ENCODE data around the gene ZBTB7B. TPM values are rescaled to one million over a fixed set of nuclear protein-coding genes. Genes with fewer than 3 reads are reported as not detected.
"Not testable (repeated sequence)": the region's sequence is repeated elsewhere in the genome, so short reads cannot be mapped to it uniquely, and the experiment has no call there.

ZBTB7B gene
- total RNA-seq, 1 experiment from 2014 or later: 15.3 TPM

DNA sequence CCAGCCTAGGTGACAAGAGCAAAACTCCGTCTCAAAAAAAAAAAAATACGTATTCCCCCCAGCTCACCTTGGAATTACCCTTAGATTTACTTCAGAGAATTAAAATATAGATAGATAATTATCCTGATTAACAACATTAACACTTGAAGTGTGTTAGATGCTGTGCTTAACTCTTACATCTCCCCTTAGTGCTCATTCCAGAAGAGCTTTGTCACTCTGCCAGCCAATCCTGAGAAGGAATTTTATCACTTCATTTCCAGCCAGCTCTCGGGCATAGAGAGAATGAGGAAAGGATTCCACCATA lies 30.4 kb upstream of the ZBTB7B start:
- Histone ChIP-seq H3K27me3 (replicated peaks) (no peaks in the 10 kb centered on the region), H3K9me3 (replicated peaks) (no peaks in the 10 kb centered on the region), H3K4me1 (replicated peaks) (peaks cover 52% of the 10 kb centered on the region), H3K36me3 (peaks cover 50% of the 10 kb centered on the region), H3K4me3 (peak overlapping the region; percentile 19), H3K27ac (peak overlapping the region; percentile 97)
- DNase-seq (ENCODE audit: low read depth in 1 of 2, low spot score in 2 of 2): no peak

DNA sequence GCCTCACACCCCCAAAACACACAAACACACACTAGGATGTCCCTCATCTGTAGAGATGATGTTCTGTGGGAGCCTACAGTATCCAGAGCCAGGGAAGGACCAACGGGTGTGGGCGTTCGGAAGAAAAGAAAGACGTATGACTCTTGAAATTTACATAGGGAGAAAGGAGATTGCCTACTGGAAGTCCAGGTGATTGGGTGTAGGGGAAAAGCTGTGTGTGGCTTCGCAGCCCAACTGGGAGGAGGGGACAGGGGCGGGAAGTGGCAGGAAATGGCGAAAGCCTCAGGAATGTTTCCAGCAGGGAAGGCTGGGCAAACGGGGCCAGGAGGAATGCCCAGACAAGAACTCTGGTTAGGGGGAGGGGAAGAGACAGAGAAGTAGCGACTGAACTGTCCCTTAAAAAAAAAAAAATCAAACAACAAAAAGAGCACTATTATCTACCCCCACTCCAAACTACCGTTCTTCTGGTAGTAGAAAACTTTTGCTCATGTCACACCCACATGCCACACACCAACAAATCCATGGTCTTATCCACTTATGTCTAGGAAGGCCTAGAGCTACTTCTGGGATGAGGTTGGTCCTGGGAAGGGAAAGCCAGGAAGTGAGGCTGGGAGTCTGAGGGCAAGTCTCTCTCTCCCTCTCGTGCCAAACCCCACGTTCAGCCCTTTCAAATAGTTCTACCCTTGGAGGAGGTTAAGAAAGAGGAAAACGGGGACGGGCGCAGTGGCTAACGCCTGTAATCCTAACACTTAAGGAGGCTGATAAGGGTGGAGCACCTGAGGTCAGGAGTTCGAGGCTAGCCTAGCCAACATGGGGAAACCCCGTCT lies 29.9 kb upstream of the ZBTB7B start:
- H3K9me3 ChIP-seq (replicated peaks): no peaks in the 10 kb centered on the region
- H3K4me3 ChIP-seq: peak overlapping the region; percentile 53
- DNase-seq (ENCODE audit: low read depth in 1 of 2, low spot score in 2 of 2): peak; percentile 98 to 99
- peak overlapping the region; percentile 97 for H3K27ac ChIP-seq
- H3K4me1 ChIP-seq (replicated peaks): peaks cover 52% of the 10 kb centered on the region
- H3K27me3 ChIP-seq (replicated peaks): no peaks in the 10 kb centered on the region
- peaks cover 50% of the 10 kb centered on the region for H3K36me3 ChIP-seq

DNA sequence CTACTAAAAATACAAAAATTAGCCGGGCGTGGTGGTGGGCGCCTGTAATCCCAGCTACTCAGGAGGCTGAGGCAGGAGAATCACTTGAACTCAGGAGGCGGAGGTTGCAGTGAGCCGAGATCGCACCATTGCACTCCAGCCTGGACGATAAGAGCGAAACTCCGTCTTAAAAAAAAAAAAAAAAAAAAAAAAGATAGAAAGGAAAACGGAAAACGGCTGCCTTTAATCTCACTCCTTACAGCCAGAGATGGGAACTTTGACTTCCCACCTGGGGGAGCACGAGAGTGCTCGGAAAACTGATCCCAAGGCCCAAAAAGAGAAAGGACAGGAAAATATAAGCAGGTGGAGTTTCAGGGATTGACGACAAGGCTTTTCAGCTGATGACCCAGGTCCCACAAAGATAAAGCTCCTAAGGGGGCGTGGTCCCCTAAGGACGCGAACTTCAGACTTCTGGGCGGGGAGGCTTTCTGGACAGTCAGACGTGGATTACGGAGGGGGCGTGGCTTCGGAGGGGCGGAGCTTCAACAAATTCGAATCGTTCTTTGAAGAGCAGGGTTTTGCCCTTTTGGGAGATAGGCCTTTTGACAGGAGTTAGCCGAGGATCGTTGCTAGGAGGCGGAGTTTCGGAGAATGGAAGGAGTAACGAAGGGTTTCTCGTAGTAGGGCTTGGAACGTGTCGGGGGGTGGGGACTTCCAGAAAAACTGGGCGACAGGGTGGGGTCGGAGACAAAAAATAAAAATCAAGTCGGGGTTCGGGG lies 29.1 kb upstream of the ZBTB7B start:
- Histone ChIP-seq H3K27ac (peak overlapping the region; percentile 97), H3K4me1 (replicated peaks) (peaks cover 52% of the 10 kb centered on the region), H3K27me3 (replicated peaks) (no peaks in the 10 kb centered on the region), H3K36me3 (peaks cover 50% of the 10 kb centered on the region), H3K9me3 (replicated peaks) (no peaks in the 10 kb centered on the region), H3K4me3 (peak overlapping the region; percentile 53)
- DNase-seq (ENCODE audit: low read depth in 1 of 2, low spot score in 2 of 2): peak; percentile 98 to 99

DNA sequence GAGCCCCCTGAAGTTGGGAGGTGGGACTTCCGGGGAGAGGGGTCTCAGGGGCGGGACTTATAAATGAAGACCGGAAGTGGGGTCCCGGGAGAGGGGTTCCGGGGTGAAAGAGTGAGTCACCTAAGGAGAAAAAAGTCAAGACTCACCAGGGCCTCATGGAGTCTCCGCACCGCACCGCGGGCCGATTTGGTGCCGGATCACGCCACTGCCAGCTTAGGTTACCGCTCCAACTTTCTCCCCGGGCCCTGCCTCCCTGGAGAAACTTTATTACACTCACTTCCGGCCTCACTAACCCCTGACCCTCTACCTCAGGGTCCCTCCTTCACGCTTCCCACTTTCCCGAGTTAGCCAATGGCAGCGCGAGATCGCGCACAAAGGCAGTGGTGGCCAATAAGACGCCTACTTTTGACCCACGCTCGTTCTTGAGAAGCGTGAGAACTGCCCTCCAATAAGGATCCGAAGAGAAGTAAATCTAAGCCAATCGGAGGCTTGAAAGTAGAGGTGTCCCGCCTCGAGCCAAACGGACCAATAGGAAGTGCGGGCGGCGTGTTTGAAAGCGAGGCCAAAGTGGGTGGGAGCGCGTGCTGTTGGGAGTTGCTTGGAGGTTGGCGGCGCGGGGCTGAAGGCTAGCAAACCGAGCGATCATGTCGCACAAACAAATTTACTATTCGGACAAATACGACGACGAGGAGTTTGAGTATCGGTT lies 28.3 kb upstream of the ZBTB7B start, which contains the start of gene CKS1B:
CKS1B (plus strand) TSS at position 580 of the 706 bp plus-strand sequence; CDS start at position 645, 65 bp downstream.
- no peaks in the 10 kb centered on the region for H3K9me3 ChIP-seq (replicated peaks)
- H3K4me3 ChIP-seq: peak within 1 kb of the TSS; percentile 53
- peaks cover 47% of the 10 kb centered on the region for H3K36me3 ChIP-seq
- H3K27ac ChIP-seq: peak within 1 kb of the TSS; percentile 97
- DNase-seq (ENCODE audit: low read depth in 1 of 2, low spot score in 2 of 2): peak; percentile 99 to 100
- peaks cover 47% of the 10 kb centered on the region for H3K4me1 ChIP-seq (replicated peaks)
- H3K27me3 ChIP-seq (replicated peaks): no peaks in the 10 kb centered on the region

DNA sequence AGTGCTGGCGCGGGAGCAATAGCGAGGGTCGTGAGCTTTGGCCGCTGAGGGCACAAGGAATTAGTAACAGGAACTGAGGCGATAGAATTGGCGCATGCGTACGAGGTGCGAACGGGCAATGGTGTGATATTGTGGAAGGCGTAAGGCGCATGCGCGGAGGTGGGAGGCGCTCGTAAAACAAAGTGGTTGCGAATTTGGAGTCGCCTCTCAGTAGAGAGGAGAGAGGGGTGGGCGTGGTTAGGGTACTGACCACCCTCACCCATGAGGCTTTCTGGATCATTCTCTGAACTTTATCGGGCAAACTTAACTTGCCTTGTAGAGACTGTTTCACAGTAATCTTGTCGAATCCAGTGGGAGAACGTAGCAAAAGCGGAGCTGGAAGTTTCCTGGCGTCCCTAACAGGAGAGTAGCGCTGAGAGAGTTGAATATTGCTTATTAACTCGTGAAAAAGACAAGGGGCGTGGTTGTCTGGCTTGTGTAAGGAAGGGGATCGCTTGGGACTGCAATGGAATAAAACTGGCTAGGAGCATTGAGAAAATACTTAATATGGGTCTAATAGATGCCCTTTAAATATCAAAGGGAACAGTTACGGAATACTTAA lies 27.7 kb upstream of the ZBTB7B start:
- H3K4me1 ChIP-seq (replicated peaks): peaks cover 41% of the 10 kb centered on the region
- peak; percentile 96 to 99 for DNase-seq (ENCODE audit: low read depth in 1 of 2, low spot score in 2 of 2)
- H3K9me3 ChIP-seq (replicated peaks): no peaks in the 10 kb centered on the region
- H3K4me3 ChIP-seq: peak overlapping the region; percentile 53
- no peaks in the 10 kb centered on the region for H3K27me3 ChIP-seq (replicated peaks)
- peak overlapping the region; percentile 97 for H3K27ac ChIP-seq
- peaks cover 51% of the 10 kb centered on the region for H3K36me3 ChIP-seq

DNA sequence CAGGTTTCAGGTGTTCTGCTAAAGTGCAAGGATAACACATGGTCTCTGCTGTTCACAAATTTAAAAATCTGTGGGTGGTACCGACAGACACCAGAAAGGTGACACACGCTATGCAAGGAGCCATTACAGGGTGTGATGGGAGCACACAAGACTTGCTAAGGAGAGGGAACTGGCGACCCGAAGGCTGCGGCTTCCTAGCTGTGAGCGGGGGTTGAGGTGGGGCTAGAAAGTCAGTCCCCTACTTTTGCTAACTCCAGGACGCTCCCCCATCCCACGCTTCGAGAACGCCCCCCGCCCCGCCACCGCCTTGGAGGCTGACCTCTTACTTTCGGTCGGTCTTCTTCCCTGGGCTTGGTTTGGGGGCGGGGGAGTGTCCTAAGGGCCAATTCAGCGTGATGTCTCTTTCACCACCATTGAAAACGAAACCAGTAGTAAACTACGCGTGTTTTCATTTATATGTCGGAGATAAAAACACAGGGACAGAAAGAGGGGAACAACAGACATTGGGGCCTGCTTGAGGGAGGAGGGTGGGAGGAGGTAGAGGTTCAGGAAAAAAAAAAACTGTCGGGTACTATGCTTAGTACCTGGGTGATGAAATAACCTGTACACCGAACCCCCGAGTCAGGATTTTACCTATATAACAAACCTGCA lies 27.1 kb upstream of the ZBTB7B start:
- DNase-seq (ENCODE audit: low read depth in 1 of 2, low spot score in 2 of 2): peak; percentile 61 to 70
- Histone ChIP-seq H3K27ac (peak overlapping the region; percentile 97), H3K27me3 (replicated peaks) (no peaks in the 10 kb centered on the region), H3K4me1 (replicated peaks) (peaks cover 34% of the 10 kb centered on the region), H3K36me3 (peaks cover 50% of the 10 kb centered on the region), H3K4me3 (peak overlapping the region; percentile 53), H3K9me3 (replicated peaks) (no peaks in the 10 kb centered on the region)

DNA sequence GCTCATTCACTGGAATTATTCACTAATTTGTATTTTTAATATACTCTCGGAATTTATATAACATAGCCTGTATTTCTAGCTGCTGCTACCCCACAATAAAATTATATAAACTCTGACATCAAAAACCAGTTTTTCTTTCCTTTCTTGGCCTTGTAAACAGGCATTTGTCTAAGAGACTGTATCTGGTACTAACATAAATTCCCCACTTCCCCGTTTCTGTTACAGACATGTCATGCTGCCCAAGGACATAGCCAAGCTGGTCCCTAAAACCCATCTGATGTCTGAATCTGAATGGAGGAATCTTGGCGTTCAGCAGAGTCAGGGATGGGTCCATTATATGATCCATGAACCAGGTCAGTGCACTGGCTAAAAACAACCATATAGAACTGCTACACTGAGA lies 24.8 kb upstream of the ZBTB7B start:
- not testable (repeated sequence) for H3K27ac ChIP-seq, H3K4me3 ChIP-seq

DNA sequence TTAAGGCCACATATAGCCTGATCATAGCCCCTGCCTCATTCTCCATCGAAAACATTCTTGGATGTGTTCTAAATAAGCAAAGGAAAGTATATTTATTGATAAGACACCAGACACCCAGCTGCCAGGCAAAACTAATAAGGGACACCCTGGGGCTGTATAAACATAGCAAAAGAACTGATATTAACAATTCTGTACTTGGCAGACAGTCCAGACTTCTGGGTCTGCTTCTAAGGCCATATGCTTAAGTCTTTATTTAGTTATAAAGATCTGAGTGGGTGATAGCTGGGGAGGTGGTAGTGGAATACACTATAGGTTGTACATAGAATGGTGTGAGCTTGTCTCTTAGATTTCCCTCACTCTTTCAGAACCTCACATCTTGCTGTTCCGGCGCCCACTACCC lies 24.2 kb upstream of the ZBTB7B start:
- Histone ChIP-seq H3K27ac (no peak overlapping the region), H3K27me3 (replicated peaks) (no peaks in the 10 kb centered on the region), H3K4me3 (no peak overlapping the region), H3K9me3 (replicated peaks) (no peaks in the 10 kb centered on the region), H3K36me3 (peaks cover 54% of the 10 kb centered on the region), H3K4me1 (replicated peaks) (peaks cover 16% of the 10 kb centered on the region)
- DNase-seq (ENCODE audit: low read depth in 1 of 2, low spot score in 2 of 2): no peak

More for the DNA sequence above, 24.8 kb upstream of the ZBTB7B start:
- not testable (repeated sequence) for H3K27me3 ChIP-seq (replicated peaks); DNase-seq (ENCODE audit: low read depth in 1 of 2, low spot score in 2 of 2); H3K9me3 ChIP-seq (replicated peaks)
- Histone ChIP-seq H3K36me3 (peaks cover 54% of the 10 kb centered on the region), H3K4me1 (replicated peaks) (peaks cover 20% of the 10 kb centered on the region)

DNA sequence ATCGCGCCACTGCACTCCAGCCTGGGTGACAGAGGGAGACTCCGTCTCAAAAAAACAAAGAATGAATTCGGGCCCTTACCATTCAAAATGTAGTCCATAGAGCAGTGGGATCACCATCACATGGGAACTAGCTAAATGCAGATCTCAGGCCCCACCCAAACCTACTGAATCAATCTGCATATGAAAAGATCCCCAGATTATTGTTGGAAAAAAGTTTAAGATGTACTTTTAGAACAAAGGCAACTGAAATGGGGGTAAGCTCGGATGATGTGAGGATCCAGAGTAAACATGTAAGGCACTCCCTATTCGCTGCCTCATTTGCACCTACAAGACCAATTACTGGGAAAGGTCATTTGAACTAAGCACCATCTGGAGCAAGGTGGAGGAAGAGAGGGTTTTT lies 20.3 kb upstream of the ZBTB7B start:
- H3K36me3 ChIP-seq: peaks cover 43% of the 10 kb centered on the region
- H3K9me3 ChIP-seq (replicated peaks): no peaks in the 10 kb centered on the region
- peaks cover 14% of the 10 kb centered on the region for H3K4me1 ChIP-seq (replicated peaks)
- DNase-seq (ENCODE audit: low read depth in 1 of 2, low spot score in 2 of 2): no peak
- no peaks in the 10 kb centered on the region for H3K27me3 ChIP-seq (replicated peaks)
- peak overlapping the region; percentile 50 for H3K4me3 ChIP-seq
- no peak overlapping the region; the same call in 1 of the 2 replicates for H3K27ac ChIP-seq

DNA sequence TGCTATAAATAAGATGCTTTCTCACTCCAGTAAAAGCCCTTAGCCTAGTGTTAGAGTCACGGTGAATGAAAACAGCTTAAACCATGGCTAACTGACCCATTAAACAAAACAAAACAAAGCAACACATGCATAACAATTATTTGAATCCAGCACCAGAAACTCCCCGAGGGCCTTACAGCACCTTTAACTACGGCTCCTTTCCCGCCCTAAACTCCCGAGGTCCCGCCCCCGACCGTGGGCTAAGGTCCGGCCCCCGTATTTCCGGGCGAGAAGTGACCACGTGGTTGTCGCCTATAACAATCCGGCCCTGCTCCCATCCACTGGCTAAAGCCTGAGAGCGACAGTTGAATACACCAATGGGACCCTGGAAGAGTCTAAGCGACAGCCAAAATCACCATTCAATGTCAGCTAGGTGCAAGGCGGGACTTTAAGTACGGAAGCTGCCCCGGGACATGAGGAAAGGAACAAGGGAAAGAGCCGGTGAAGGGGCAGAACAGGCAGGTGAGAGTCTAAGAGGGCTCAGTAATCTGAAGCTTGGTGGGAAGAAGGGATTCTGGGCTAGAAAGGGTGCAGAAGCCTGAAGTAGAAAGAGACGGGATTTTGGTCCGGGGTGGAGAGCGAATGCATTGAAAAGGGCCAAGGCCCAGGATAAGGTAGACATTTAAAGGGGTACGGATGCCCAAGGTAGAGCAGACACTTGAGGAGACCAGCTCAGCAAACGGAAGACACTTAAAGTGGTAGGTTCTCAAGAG lies 19.5 kb upstream of the ZBTB7B start, which contains the start of gene FLAD1:
FLAD1 (plus strand) TSS at position 448 of the 752 bp plus-strand sequence. CDS start 351 bp downstream, outside the sequence.
- H3K27ac ChIP-seq: no peak within 1 kb of the TSS; the same call in 1 of the 2 replicates
- H3K27me3 ChIP-seq (replicated peaks): no peaks in the 10 kb centered on the region
- peaks cover 43% of the 10 kb centered on the region for H3K36me3 ChIP-seq
- H3K4me3 ChIP-seq: peak within 1 kb of the TSS; percentile 50
- peaks cover 14% of the 10 kb centered on the region for H3K4me1 ChIP-seq (replicated peaks)
- no peaks in the 10 kb centered on the region for H3K9me3 ChIP-seq (replicated peaks)
- DNase-seq (ENCODE audit: low read depth in 1 of 2, low spot score in 2 of 2): peak; percentile 97 to 99

DNA sequence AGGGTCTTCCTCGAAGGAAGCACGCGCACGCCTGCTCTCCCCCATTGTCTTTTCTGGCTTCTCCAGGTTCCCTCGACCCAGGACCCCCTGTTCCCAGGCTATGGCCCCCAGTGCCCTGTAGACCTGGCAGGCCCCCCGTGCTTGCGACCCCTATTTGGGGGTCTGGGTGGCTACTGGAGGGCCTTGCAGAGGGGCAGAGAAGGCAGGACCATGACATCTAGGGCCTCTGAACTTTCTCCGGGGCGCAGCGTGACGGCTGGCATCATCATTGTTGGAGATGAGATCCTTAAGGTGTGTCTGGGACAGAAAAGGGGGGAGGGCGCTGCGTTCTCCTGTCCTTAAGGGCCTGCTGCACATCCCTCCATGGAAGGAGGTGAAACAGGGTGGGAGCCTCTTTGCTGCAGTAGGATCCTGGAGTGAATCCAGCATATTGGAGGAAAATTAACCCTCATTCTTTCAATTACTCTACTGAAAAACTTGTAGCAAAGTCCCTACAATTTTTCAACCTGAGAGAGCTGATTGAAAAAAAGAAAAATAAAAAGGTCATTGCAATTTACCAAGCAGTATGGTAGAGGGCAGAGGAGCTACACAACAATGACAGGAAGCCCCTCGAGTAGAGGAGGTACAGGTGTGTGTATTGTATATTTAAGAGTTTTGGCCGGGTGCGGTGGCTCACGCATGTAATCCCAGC lies 18.7 kb upstream of the ZBTB7B start:
- H3K4me1 ChIP-seq (replicated peaks): peaks cover 14% of the 10 kb centered on the region
- no peaks in the 10 kb centered on the region for H3K27me3 ChIP-seq (replicated peaks)
- H3K9me3 ChIP-seq (replicated peaks): no peaks in the 10 kb centered on the region
- H3K36me3 ChIP-seq: peaks cover 46% of the 10 kb centered on the region
- H3K4me3 ChIP-seq: peak overlapping the region; percentile 50
- H3K27ac ChIP-seq: no peak overlapping the region
- no peak for DNase-seq (ENCODE audit: low read depth in 1 of 2, low spot score in 2 of 2)

DNA sequence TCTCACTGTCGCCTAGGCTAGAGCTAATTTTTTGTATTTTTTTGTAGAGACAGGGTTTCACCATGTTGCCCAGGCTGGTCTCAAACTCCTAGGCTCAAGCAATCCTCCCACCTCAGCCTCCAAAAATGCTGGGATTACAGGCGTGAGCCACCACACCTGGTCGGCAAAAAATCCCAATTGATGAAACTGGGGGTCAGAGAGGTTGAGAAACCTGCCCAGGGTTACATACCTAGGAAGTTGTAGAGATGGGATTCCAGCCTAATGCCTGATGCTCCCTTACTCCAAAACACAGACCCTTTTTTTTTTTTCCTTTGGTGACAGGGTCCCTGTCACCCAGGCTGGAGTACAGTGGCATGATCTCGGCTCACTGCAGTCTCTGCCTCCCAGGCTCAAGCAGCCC lies 15.9 kb upstream of the ZBTB7B start:
- not testable (repeated sequence) for H3K4me3 ChIP-seq; H3K27me3 ChIP-seq (replicated peaks); H3K9me3 ChIP-seq (replicated peaks); H3K27ac ChIP-seq; DNase-seq (ENCODE audit: low read depth in 1 of 2, low spot score in 2 of 2)
- H3K36me3 ChIP-seq: peaks cover 48% of the 10 kb centered on the region
- peaks cover 14% of the 10 kb centered on the region for H3K4me1 ChIP-seq (replicated peaks)

Measured in SJSA1 (cell line).